Parathyroid adenoma (tissue), 2 donors: ENCODE results near the gene FSTL5.
"Not testable (repeated sequence)": the region's sequence is repeated elsewhere in the genome, so short reads cannot be mapped to it uniquely, and the experiment has no call there.

Source experiments
- H2AFZ ChIP-seq: fragments of 300-600 bp; sonication (generic); one replicate; pipeline ENCODE4 v1.7.0; 2017; ENCODE audit warnings: antibody characterized with exemption, mild to moderate bottlenecking
- H3K27ac ChIP-seq: fragments of 300-600 bp; sonication (generic); one replicate; pipeline ENCODE4 v1.7.0; 2017
- H3K27me3 ChIP-seq: fragments of 300-600 bp; sonication (generic); one replicate; pipeline ENCODE4 v1.7.0; 2017; ENCODE audit warnings: low read length; ENCODE audit not compliant: control insufficient read depth, insufficient read depth
- H3K36me3 ChIP-seq: fragments of 300-600 bp; sonication (generic); one replicate; pipeline ENCODE4 v1.7.0; 2017; ENCODE audit warnings: low read length; ENCODE audit not compliant: control insufficient read depth, insufficient read depth
- H3K4me1 ChIP-seq: fragments of 300-600 bp; sonication (generic); one replicate; pipeline ENCODE4 v1.7.0; 2017; ENCODE audit warnings: control low read depth
- H3K4me2 ChIP-seq: fragments of 300-600 bp; sonication (generic); one replicate; pipeline ENCODE4 v1.7.0; 2017; ENCODE audit warnings: low read length
- H3K4me3 ChIP-seq: fragments of 300-600 bp; sonication (generic); one replicate; pipeline ENCODE4 v1.7.0; 2017; ENCODE audit warnings: low read depth, low read length
- H3K79me2 ChIP-seq: fragments of 300-600 bp; sonication (generic); one replicate; pipeline ENCODE4 v1.7.0; 2017; ENCODE audit warnings: control low read depth
- H3K9ac ChIP-seq: fragments of 300-600 bp; sonication (generic); one replicate; pipeline ENCODE4 v1.7.0; 2017; ENCODE audit warnings: mild to moderate bottlenecking
- H3K9me3 ChIP-seq: fragments of 300-600 bp; sonication (generic); one replicate; pipeline ENCODE4 v1.7.0; 2017; ENCODE audit warnings: low read length; ENCODE audit not compliant: control insufficient read depth
- CTCF ChIP-seq: fragments of 300-600 bp; sonication (generic); IDR thresholded peaks from one replicate; pipeline ENCODE4 v1.7.0; 2017; ENCODE audit warnings: antibody characterized with exemption, mild to moderate bottlenecking
- donor health status: primary hyperparathyroidism.

Gene FSTL5

GRCh38 chr4:161792991-161793390 lies 370.8 kb downstream of the FSTL5 start:
- Histone ChIP-seq H3K4me2 (no peak overlapping the region), H2AFZ (no peak overlapping the region), H3K27ac (no peak overlapping the region), H3K4me3 (no peak overlapping the region), H3K27me3 (no peaks in the 10 kb centered on the region), H3K79me2 (no peaks in the 10 kb centered on the region), H3K9me3 (no peaks in the 10 kb centered on the region), H3K9ac (no peak overlapping the region), H3K4me1 (no peaks in the 10 kb centered on the region), H3K36me3 (no peaks in the 10 kb centered on the region)
- TF ChIP-seq CTCF: no peak

- Histone ChIP-seq H3K27me3 (no peaks in the 10 kb centered on the region), H3K4me1 (no peaks in the 10 kb centered on the region), H3K36me3 (no peaks in the 10 kb centered on the region), H2AFZ (no peak overlapping the region), H3K79me2 (no peaks in the 10 kb centered on the region), H3K27ac (no peak overlapping the region), H3K9ac (no peak overlapping the region), H3K4me2 (no peak overlapping the region), H3K4me3 (no peak overlapping the region), H3K9me3 (no peaks in the 10 kb centered on the region)
- no peak for TF ChIP-seq CTCF
Observed at GRCh38 chr4:161791796-161792556, 371.8 kb downstream of the FSTL5 start.

- no peaks in the 10 kb centered on the region for H3K9me3 ChIP-seq
- H3K9ac ChIP-seq: no peak overlapping the region
- H2AFZ ChIP-seq: no peak overlapping the region
- H3K4me3 ChIP-seq: no peak overlapping the region
- TF ChIP-seq CTCF: no peak
- H3K4me1 ChIP-seq: no peaks in the 10 kb centered on the region
- no peak overlapping the region for H3K4me2 ChIP-seq
- no peaks in the 10 kb centered on the region for H3K27me3 ChIP-seq
- no peak overlapping the region for H3K27ac ChIP-seq
- H3K36me3 ChIP-seq: no peaks in the 10 kb centered on the region
- H3K79me2 ChIP-seq: no peaks in the 10 kb centered on the region
Observed at GRCh38 chr4:161767116-161767515, 396.7 kb downstream of the FSTL5 start.

GRCh38 chr4:161762796-161763195 lies 401.0 kb downstream of the FSTL5 start:
- H3K9me3 ChIP-seq: no peaks in the 10 kb centered on the region
- no peaks in the 10 kb centered on the region for H3K4me1 ChIP-seq
- H3K79me2 ChIP-seq: no peaks in the 10 kb centered on the region
- H3K27me3 ChIP-seq: no peaks in the 10 kb centered on the region
- H3K27ac ChIP-seq: no peak overlapping the region
- no peak overlapping the region for H3K4me2 ChIP-seq
- no peak overlapping the region for H3K9ac ChIP-seq
- no peak overlapping the region for H2AFZ ChIP-seq
- no peak overlapping the region for H3K4me3 ChIP-seq
- H3K36me3 ChIP-seq: no peaks in the 10 kb centered on the region
- no peak for TF ChIP-seq CTCF

- Histone ChIP-seq H3K9me3 (no peaks in the 10 kb centered on the region), H3K4me2 (no peak overlapping the region), H3K79me2 (no peaks in the 10 kb centered on the region), H3K27me3 (no peaks in the 10 kb centered on the region), H3K27ac (no peak overlapping the region), H3K4me3 (no peak overlapping the region), H2AFZ (no peak overlapping the region), H3K4me1 (no peaks in the 10 kb centered on the region), H3K36me3 (no peaks in the 10 kb centered on the region), H3K9ac (no peak overlapping the region)
- TF ChIP-seq CTCF: no peak
Observed at GRCh38 chr4:161760008-161760407, 403.8 kb downstream of the FSTL5 start.

- H3K4me2 ChIP-seq, H3K27me3 ChIP-seq, H2AFZ ChIP-seq, H3K27ac ChIP-seq, H3K79me2 ChIP-seq, H3K9me3 ChIP-seq, H3K9ac ChIP-seq, H3K4me1 ChIP-seq, H3K36me3 ChIP-seq, H3K4me3 ChIP-seq: not testable (repeated sequence)
Observed at GRCh38 chr4:161758412-161758811, 405.4 kb downstream of the FSTL5 start.
